ENCODE measurements around the gene SOWAHB.
"Not testable (repeated sequence)": the region's sequence is repeated elsewhere in the genome, so short reads cannot be mapped to it uniquely, and the experiment has no call there.

The SOWAHB gene

GRCh38 chr4:76896048-76896447, 1.9 kb downstream of the SOWAHB start:
- no peak for DNase-seq (ENCODE audit: low spot score)

DNA sequence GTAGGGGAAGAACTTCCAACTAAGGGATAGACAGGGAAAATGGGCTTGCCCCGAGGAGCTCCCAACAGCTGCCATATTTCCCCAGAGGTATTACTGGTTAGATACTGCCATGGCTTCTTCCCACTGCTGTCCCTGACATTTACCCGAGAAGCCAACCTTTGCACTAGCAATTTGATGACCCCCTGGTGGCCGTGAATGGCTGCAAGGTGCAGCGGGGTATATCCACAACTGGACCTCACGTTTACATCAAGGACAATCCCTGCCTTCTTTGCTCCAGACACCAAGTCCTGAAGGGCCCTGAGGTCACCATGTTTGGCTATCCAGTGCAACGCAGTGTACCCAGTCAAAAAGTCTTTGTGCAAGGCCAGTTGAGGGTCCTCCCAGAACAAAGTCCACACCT, 2.3 kb downstream of the SOWAHB start:
- DNase-seq (ENCODE audit: low spot score), result no peak

GRCh38 chr4:76894537-76895255, 3.2 kb downstream of the SOWAHB start:
- no peak for DNase-seq (ENCODE audit: low spot score)

- no peak for DNase-seq (ENCODE audit: low spot score)
Observed at GRCh38 chr4:76892601-76893000, 5.3 kb downstream of the SOWAHB start.

DNA sequence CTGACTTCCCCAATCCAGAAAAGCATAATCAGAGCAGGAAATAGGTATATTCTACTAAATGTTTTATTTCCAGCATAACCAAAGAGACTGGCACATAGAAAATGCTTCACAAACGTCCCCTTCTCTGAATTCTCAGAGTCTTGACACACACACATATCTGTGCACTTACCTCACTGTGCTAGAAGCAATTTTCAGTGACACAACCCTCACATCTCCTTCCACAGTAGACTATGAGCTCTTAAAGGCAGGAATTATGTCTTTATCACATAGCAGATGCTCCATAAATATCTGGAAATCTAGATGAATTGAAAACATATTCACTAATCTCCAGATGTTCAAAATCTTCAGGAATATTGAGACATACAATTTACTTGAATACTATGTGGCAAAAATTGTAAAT, 5.9 kb downstream of the SOWAHB start:
- DNase-seq (ENCODE audit: low spot score), result no peak

- DNase-seq (ENCODE audit: low spot score), result no peak
Observed at GRCh38 chr4:76886848-76887441, 11.0 kb downstream of the SOWAHB start.

DNA sequence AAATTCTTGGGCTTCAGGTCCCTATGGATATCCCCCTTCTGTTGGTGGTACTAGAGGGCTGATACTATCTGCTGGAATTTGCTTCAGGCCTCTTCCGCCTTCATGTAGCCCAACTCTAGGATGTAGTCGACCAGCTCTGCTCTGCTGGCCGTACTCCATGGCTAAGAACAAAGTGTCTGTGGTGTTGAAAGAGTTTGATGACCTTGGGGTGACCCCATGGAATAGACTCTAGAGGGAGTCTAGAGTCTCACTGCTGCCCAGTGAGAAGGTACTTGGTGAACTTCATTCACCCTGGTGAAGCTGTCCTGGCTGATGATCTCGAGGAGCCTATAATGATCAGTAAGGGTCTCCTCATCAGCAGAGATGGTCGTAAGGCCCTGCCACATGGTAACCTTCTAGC, 11.7 kb downstream of the SOWAHB start:
- no peak for DNase-seq (ENCODE audit: low spot score)

DNA sequence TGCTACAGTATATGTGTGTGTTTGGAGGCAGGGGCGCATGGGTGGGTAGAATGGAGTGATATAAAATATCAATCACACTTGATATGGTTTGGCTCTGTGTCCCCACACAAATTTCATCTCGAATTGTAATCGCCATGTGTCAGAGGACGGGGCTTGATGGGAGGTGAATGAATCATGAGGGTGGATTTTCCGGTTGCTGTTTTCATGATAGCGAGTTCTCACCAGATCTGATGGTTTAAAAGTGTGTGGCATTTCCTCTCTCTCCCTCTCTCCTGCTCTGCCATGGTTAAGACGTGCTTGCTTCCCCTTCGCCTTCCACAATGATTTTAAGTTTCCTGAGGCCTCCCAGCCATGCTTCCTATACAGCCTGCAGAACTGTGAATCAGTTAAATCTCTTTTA, 14.8 kb downstream of the SOWAHB start:
- no peak for DNase-seq (ENCODE audit: low spot score)

DNA sequence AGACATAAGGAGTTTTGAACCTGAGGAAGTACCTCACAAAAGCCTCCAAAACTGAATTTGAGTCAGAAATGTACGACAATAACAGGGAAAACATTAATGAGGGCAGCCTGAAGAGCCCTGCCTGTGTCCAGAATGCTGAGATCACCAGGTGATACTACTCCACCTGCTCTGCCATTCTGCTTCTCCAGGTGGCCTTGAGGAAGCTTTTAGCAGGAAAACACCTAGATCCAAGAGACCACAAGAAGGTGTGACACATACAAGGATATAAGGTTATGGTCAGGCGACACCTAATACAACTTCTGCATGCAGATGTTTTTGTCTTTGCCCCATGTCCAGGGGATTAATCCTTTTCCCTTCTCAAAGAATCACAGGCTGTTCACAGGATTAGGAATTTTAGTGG, 15.3 kb downstream of the SOWAHB start:
- no peak for DNase-seq (ENCODE audit: low spot score)

DNA sequence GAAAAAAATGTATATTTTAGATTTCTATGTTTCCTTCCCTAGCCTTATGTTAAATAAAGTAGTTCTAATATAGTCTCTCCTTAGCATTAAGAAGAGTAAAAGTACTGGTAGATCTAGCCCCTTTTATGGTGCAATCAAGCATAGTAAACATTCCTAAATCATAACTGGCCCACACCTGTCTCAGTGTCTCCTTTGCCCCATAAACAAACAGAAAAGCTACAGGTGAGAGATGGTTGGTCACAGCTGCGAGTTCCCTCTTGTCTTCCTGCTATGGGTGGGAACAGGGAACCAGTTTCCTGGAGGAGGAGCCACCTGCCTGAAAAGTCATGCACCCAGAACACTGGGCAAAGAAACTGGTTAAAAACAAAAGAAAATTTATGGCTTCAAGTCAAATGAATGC, 16.6 kb downstream of the SOWAHB start:
- DNase-seq (ENCODE audit: low spot score), result no peak

DNA sequence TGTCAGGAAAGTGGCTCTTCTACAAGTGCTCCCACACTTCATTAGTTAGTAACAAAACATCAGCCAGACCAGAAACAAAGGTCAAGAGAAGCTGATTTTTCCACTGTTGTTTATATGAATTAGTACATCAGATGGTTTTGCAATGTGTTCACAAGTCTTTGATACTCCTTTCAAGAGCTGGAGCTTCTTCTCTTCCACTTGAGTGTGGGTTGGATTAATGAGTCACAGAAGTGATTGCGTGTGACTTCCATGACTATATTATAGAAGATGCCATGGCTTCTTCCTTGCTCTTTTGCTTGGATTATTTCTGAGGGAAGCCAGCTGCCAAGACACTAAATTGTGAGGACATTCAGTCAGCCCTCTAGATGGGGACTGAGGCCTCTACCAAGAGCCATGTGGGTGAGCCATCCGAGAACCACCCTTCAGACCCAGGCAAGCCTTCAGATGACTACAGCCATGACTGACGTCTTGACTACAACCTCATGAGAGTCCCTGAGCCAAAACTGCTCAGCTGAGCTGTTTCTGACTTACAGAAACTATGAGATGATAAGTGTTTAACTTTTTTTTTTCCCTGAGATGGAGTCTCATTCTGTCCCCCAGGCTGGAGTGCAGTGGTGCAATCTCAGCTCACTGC, 18.1 kb downstream of the SOWAHB start:
- DNase-seq (ENCODE audit: low spot score), result no peak

GRCh38 chr4:76878641-76879165, 19.2 kb downstream of the SOWAHB start:
- DNase-seq (ENCODE audit: low spot score), result not testable (repeated sequence)

DNA sequence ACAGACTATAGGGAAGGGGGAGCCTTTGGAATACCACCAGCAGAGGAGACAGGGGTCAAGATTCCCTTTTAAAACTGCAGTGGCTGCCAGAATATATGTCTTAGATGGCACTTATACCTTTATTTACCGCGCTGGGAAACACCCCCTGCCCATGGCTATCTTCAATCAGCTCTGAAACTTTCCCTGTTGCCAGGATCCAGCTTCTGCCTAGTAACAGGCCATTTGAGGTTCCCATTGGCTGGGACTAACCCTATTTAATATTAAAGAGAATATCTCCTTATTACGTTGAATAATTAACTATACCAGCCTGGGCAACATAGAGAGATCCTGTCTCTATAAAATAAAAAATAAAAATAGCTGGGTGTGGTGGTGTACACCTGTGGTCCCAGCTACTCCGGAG, 23.8 kb downstream of the SOWAHB start:
- DNase-seq (ENCODE audit: low spot score), result no peak

- no peak for DNase-seq (ENCODE audit: low spot score)
Observed at GRCh38 chr4:76873495-76873894, 24.4 kb downstream of the SOWAHB start.

DNA sequence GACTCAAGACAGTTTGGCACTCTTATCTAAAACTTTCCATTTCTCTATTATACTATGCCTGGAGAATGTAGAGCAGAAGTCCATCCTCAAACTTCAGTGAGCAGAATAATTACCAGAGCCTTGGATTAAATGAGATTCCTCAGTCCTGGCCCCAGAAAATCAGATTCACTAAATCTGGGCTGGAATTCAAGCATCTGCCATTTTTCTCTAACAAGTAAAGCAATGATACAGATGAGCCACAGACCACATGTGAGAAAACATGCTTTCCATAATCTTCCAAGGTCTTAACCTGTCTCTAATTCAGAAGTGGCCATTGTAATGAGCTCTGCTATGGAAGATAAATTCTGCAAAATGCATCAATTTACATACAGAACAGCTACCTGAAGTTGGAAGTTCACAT, 25.4 kb downstream of the SOWAHB start:
- DNase-seq (ENCODE audit: low spot score), result no peak

- not testable (repeated sequence) for DNase-seq (ENCODE audit: low spot score)
Observed at GRCh38 chr4:76868780-76869179, 29.2 kb downstream of the SOWAHB start.

DNA sequence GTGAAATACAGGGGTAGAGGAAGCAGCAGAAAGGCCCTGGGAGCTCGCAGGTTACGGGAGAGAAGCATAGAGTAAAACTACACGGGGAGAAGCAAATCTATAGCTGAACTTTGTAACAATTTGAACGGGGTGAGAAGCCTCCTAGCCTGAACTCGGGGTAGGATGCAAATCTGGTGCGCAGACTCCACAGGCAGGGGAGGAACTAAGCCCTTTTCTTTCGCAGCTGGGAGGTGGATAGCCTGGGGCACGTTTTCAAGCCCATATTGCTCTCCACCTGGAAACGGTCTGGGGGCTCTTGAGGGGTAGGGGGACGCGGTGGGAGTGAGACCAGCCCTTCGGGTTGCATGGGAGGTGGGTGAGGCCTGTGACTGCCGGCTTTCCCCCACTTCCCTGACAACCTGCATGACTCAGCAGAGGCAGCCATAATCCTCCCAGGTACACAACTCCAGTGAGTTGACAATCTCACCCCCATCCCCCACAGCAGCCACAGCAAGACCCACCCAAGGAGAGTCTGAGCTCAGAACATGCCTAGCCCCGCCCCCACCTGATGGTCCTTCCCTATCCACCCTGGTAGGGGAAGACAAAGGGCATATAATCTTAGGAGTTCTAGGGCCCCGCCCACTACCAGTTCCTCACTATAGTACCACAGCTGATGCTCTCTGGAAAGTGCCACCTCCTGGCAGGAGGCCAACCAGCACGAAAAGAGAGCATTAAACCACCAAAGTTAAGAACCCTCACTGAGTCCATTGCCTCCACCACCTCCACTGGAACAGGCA, 29.9 kb downstream of the SOWAHB start:
- no peak for DNase-seq (ENCODE audit: low spot score)

- no peak for DNase-seq (ENCODE audit: low spot score)
Observed at GRCh38 chr4:76867377-76867776, 30.6 kb downstream of the SOWAHB start.

DNA sequence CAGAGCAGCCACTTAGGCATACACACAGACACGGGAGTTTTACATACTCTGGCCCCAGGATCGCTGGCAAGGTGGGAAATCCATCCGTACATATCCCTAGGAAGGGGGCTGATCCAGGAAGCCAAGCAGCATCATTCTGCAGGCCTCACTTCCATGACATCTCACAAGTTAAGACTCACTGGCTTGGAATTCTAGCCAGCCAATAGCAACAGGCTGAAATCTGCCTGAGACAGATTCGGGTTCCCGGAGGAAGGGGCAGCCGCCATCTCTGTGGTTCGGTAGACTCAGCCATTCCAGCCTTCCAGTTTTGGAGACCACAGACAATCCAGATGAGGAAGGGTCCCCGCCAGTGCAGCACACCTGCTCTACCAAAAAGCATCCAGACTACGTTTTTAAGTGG, 31.3 kb downstream of the SOWAHB start:
- DNase-seq (ENCODE audit: low spot score), result no peak

DNA sequence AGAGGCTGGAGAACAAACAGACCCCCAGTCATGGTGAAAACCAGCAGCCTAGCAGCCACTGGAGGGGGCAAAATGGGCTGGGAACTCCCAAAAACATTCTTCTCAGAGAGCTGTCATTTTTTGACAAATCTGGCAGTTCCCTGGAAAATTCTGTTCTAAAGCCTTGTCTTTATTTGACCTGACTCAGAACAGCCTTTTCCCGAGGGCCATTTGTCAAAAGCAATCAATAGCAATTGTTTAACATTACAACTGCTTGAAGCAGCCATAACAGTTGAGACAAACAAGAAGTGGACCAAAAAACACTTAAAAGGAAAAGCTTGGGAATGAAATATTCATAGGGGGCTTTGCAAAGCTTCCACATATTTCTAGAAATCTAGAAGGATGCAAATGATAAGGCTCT, 39.6 kb downstream of the SOWAHB start:
- DNase-seq (ENCODE audit: low spot score), result no peak

- DNase-seq (ENCODE audit: low spot score), result no peak
Observed at GRCh38 chr4:76857074-76857409, 40.9 kb downstream of the SOWAHB start.

- peak; percentile 17 for DNase-seq (ENCODE audit: low spot score)
Observed at GRCh38 chr4:76856243-76857073, 41.5 kb downstream of the SOWAHB start.
